ENCODE measurements around the gene NDE1.
"Not testable (repeated sequence)": the region's sequence is repeated elsewhere in the genome, so short reads cannot be mapped to it uniquely, and the experiment has no call there.

The NDE1 gene

GRCh38 chr16:15701975-15702970 lies 52.2 kb downstream of the NDE1 start:
- DNase-seq = no peak

GRCh38 chr16:15703029-15703736 lies 53.1 kb downstream of the NDE1 start:
- DNase-seq = no peak

- no peak for DNase-seq
Observed at GRCh38 chr16:15704545-15704987, 54.5 kb downstream of the NDE1 start.

- DNase-seq = no peak
Observed at GRCh38 chr16:15705064-15705565, 55.1 kb downstream of the NDE1 start.

GRCh38 chr16:15707332-15707731 lies 57.3 kb downstream of the NDE1 start:
- no peak for DNase-seq

- no peak for DNase-seq
Observed at GRCh38 chr16:15708096-15708495, 58.1 kb downstream of the NDE1 start.

- no peak for DNase-seq
Observed at GRCh38 chr16:15708997-15709396, 59.0 kb downstream of the NDE1 start.

- no peak for DNase-seq
Observed at GRCh38 chr16:15714393-15715172, 64.5 kb downstream of the NDE1 start.

- DNase-seq = no peak
Observed at GRCh38 chr16:15715221-15715620, 65.2 kb downstream of the NDE1 start.

GRCh38 chr16:15716694-15717447 lies 66.8 kb downstream of the NDE1 start:
- DNase-seq = no peak

- no peak for DNase-seq
Observed at GRCh38 chr16:15721018-15721417, 71.0 kb downstream of the NDE1 start.

GRCh38 chr16:15723808-15724207 lies 73.8 kb downstream of the NDE1 start:
- DNase-seq = no peak

- DNase-seq = no peak
Observed at GRCh38 chr16:15725641-15726240, 75.7 kb downstream of the NDE1 start.

- no peak for DNase-seq
Observed at GRCh38 chr16:15726715-15727114, 76.7 kb downstream of the NDE1 start.

GRCh38 chr16:15727697-15728096 lies 77.7 kb downstream of the NDE1 start:
- DNase-seq = not testable (repeated sequence)

GRCh38 chr16:15729152-15729551 lies 79.1 kb downstream of the NDE1 start:
- no peak for DNase-seq

GRCh38 chr16:15732416-15732815 lies 82.4 kb downstream of the NDE1 start:
- DNase-seq = no peak

- DNase-seq = no peak
Observed at GRCh38 chr16:15735610-15736009, 85.6 kb downstream of the NDE1 start.

- DNase-seq = no peak
Observed at GRCh38 chr16:15736529-15736928, 86.5 kb downstream of the NDE1 start.

GRCh38 chr16:15737140-15737644 lies 87.1 kb downstream of the NDE1 start:
- no peak for DNase-seq

- DNase-seq = no peak
Observed at GRCh38 chr16:15739464-15739863, 89.4 kb downstream of the NDE1 start.

All from cortex of kidney (tissue), 1 donor.